GM21367 (cell line): ENCODE results near the gene URAD.
A peak's percentile ranks its signal among the peaks of the same experiment; 100 is the strongest.

Source experiments
- ATAC-seq: cut with Tn5 transposase; IDR thresholded peaks from one replicate; pipeline ENCODE4 v1.9.1; 2021; ENCODE audit not compliant: unreplicated experiment

The URAD gene

GRCh38 chr13:27959976-27960361 lies 28.5 kb downstream of the URAD start:
- no peak for ATAC-seq

GRCh38 chr13:27956576-27957300 lies 31.8 kb downstream of the URAD start:
- ATAC-seq: no peak

GRCh38 chr13:27955014-27955591 lies 33.4 kb downstream of the URAD start:
- no peak for ATAC-seq

- ATAC-seq: no peak
Observed at GRCh38 chr13:27954406-27954851, 34.1 kb downstream of the URAD start.

- ATAC-seq: peak; percentile 91
Observed at GRCh38 chr13:27953676-27954405, 34.7 kb downstream of the URAD start.

DNA sequence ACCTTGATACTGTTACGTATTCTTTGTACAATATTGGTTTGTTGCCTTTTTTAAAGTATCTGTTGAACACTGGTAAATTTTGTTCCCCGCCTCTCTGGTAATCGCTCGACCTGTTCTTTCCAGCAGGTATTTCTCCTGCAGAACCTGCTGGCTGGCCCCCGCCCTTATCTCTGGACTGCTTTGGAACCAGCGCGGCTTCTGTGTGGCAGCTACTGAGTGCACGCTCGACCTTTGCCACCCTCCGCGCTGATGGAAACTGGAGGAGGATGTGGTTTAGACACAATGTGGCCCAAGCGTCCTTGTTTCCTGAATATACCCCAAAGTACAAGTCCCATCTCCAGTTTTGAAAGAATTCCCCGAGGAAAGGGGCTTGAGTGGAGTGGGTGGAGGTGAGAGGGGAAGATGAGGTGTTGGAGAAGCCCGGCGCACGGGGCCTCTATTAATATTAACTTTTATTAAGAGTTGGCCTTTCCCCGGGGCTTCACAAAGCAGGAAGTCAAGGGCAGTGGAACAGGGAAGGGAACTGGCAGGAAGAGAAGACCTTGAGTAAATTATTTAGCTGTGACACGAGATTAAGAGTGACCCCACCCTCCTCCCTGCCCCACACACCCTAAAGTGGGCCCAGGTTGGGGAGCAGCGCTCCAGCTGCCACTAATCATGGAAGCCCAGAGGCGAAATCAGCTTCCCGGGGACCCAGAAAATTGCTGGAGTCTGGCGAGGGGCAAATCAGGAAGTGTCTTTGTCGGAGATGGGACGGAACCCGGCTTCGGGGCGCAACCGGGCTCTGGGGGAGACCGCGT lies 35.4 kb downstream of the URAD start:
- no peak for ATAC-seq

GRCh38 chr13:27942972-27943371 lies 45.5 kb downstream of the URAD start:
- no peak for ATAC-seq

- ATAC-seq: no peak
Observed at GRCh38 chr13:27933580-27934328, 54.7 kb downstream of the URAD start.

DNA sequence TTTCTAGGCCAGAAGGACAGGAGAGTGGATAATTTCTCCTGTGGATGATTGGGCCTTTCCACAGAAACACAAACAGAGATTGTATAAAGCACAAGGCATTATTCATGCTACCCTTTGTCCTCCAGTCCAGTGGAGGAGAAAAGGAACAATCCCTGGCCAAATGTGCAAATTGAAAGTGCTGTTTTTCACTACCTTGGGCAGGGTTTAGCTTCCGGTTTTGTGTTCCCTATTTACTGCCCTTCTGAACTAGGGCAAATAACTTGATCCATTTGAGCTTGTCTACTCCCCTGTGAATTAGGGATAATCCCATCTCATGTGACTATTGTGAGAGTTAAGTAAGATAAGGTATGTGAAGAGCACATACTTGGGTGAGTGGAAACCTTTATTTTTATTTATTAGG lies 55.4 kb downstream of the URAD start:
- ATAC-seq: no peak

- no peak for ATAC-seq
Observed at GRCh38 chr13:27929868-27930267, 58.6 kb downstream of the URAD start.

GRCh38 chr13:27928805-27929753 lies 59.4 kb downstream of the URAD start:
- no peak for ATAC-seq

DNA sequence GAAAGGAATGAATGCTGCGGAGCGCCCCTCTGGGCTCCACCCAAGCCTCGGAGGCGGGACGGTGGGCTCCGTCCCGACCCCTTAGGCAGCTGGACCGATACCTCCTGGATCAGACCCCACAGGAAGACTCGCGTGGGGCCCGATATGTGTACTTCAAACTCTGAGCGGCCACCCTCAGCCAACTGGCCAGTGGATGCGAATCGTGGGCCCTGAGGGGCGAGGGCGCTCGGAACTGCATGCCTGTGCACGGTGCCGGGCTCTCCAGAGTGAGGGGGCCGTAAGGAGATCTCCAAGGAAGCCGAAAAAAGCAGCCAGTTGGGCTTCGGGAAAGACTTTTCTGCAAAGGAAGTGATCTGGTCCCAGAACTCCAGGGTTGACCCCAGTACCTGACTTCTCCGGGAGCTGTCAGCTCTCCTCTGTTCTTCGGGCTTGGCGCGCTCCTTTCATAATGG lies 60.1 kb downstream of the URAD start:
- ATAC-seq: no peak
